GM21576 (cell line): ENCODE results near the gene CASP8.
"Not testable (repeated sequence)": the region's sequence is repeated elsewhere in the genome, so short reads cannot be mapped to it uniquely, and the experiment has no call there.

Experiments used
- ATAC-seq: cut with Tn5 transposase; IDR thresholded peaks from one replicate; pipeline ENCODE4 v1.9.1; 2021; ENCODE audit warnings: mild to moderate bottlenecking, moderate library complexity; ENCODE audit not compliant: unreplicated experiment

The CASP8 gene

DNA sequence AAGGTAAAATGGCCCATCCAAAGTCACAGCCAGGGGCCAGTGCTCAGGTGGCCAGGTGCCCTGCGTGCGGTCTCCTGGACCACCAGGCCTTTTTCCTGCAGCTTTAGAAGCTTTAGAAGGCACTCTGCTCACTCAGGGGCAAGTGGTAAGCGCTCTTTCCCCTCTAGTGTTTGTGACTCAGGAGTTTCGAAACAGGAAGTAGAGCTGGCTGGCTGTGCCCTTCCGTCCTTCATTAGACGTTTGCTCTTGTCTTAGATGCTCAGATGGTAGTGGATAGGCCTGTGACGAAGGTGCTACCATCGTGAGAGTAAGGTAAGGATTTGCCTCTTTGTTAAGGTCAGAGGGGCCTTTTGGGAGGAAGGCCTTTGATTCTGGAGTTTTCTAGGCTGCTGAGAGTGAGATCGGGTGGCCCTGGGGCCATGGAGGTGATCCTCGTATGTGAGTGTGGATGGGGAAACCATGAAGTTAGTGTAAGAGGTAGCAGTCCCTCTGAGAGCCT, at the start of gene CASP8:
Gene CASP8, plus strand, starts transcription at position 235 of the 499 bp plus-strand sequence. CDS start 5,951 bp downstream, outside the sequence.
- ATAC-seq, result no peak

DNA sequence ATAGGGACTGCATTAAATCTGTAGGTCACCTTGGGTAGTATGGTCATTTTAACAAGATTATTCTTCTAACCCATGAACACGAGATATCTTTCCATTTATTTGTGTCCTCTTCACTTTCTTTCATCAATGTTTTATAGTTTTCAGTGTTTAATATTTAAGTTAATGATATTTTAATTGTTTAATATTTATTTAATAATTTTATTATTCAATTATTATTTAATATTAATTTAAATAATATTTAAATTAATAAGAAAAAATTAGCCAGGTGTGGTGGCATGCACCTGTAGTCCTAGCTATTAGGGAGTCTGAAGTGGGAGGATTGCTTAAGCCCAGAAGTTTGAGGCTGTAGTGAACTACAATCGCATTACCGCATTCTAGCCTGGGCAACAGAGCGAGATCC, 44.4 kb upstream of the CASP8 start:
- ATAC-seq, result no peak

DNA sequence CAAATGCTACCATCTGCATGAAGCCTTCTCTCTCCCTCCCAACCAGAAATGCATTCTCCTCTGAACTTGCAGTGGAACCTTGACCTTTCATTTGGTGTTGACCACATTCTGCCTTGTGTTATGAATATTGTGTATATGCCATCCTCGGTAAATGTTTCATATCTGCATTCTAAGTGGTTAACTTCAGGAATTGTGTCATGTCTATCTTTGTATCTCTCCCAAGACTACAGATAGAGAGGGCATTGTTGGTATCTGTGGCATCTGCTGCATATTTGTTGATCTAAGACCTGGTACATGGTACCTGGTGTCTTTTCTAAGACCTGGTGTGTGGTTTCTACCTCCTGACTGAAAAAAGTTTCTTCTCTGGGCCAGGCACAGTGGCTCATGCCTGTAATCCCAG, 43.4 kb upstream of the CASP8 start:
- no peak for ATAC-seq

DNA sequence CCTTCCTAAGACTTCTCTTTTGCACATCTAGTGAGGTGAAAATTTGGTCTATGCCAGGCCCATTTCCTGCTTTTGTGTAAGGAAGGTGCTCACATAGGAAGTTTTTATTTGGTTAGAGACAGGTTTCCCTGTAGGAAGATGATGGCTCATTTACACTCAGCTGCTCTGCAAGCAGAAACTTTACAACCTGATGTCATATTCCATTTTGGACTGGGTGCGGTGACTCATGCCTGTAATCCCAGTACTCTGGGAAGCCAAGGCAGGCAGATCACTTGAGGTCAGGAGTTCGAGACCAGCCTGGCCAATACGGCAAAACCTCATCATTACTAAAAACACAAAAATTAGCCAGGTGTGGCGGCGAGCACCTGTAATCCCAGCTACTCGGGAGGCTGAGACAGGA, 41.6 kb upstream of the CASP8 start:
- no peak for ATAC-seq

DNA sequence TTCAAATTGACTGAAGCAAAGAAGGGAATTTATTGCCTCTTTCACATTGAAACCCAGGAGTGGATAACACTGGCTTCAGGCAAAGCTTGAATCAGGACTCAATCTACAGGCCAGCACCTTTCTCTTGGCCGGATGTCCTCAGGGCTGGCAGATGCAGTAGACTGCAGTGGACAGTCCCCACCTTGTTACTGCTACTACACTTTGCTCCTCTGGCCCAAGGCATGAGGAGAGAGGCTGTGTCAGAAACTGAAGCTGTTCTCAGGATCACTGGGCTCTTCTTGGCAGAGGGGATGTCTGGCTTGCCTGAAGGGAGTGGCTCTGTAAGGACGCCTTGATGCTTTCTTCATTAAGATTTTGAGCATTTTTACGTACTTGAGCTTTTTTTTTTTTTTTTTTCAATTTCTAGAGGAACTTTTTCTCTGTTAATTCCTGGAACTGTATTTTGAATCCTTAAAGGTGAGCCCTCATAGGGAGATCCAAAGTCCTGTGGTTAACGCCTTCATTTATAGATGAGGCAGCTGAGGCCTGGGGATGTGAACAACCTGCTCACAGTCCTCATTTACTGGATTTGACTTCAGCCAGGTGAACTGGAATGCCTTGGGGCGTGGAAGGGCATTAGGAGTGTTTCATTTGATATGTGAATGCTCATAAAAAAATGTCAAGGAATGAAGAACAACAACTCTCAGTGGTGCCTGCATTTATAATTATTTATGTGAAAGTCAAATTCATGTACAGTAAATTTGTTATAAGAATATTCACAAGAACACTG, 40.8 kb upstream of the CASP8 start:
- no peak for ATAC-seq

DNA sequence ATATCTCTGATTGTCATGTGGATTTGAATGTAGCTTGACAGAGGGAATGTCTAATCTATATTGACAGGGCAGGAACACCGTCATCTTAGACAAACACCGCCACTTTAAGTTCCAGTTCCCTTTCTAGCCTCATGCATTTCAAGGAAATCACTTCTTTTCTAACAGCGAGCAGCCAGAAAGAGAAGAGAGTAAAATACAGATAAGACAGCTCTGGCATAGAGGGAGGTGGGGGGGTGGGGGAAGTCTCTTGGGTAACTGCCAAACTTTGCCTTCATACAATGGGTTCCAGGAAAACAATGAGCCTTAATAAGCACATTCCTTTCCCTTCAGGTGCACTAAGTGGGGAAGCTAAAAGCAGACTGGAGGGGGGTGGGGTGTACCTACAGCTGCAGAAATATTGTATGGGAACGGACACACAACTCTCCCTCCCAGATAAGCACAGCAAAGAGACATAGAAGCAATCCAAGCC, 40.2 kb upstream of the CASP8 start:
- no peak for ATAC-seq

DNA sequence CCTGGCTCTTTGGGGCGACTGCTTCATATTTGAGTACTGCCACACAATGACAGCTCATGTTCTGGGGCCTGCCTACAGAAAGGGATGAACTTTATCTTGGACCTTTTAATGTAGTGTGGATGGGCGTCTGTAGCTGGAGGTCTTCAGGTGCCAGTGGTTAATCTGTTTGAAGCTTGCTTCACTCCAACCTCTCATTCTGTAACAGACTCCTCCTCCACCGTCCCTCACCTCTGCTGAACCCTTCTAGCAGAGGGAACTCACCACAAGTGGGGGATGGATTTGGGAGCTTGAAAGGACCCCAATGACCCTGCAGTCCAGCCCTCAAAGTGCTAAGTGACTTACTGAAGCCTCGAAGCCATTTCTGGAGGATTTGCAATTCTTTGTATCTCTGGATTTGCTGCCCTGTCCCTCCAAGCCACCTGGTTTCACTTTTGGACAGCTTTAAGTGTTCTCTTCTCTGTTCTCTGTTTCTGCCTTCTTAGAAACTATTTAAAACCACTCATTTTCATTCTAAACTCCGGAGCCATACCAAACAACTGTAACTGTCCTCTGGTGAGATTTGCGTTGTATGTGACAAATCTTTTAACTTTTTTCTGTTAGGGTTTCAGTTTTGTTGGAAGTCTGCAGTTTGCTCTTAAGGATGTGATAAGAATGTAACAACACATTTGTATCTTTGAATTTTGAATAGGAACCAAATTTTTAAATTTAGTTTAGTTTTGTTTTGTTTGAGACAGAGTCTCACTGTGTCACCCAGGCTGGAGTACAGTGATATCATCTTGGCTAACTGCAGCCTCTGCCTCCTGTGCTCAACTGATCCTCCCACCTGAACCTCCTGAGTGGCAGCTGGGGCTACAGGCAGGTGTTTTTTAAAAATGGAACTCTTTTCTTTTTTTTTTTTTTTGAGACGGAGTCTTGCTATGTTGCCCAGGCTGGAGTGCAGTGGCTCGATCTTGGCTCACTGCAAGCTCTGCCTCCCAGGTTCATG, 37.0 kb upstream of the CASP8 start:
- ATAC-seq, result peak; percentile 93

- no peak for ATAC-seq
Observed at GRCh38 chr2:201228271-201228911, 31.9 kb upstream of the CASP8 start.

GRCh38 chr2:201228912-201229290, 31.4 kb upstream of the CASP8 start:
- ATAC-seq, result no peak

DNA sequence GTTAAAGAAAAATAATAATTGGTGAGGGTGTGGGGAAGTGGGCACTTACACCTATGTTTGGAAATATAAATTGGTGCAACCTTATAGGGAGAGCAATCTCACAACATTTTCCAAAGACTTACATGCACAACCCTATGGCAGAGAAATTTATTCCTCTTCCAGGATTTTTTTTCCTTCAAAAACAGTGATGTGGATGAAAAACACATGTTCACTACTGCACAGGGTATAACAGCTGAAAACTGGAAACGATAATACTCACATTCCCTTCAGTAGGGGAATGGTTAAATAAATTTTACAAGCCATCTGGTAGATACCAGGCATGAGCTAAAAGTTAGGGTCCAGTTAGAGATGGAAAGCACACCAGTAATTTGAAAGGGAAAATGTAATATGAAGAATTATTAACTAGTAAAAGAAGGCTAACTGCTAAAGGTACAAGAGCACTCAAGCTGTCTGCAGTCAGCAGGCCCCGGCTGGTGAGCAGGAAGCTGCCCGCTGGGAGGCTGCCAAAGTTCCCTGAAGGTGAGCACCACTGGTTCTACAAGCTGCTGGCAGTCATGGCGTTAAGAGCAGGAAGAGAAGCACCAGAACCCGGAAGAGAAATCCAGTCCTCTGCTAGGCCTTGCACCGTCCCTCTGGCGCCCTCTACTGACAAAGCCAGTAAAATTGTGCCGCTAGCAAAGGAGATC, 28.4 kb upstream of the CASP8 start:
- peak; percentile 44 for ATAC-seq

DNA sequence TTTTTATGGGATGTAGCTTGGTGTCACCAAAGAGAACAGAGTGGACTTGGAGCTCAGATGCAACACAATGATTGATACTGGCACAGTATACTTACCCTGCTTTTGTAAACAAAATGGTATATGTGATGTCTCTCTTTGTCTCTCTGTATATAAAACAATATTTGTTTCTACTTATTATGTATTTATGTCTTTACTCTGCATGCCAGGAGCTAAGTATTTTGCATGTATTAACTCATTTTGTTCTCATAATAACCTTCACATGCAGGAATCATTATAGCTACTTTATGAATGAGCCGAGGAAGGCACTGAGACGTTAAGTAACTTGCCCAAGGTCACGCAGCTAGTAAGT, 27.9 kb upstream of the CASP8 start:
- no peak for ATAC-seq

DNA sequence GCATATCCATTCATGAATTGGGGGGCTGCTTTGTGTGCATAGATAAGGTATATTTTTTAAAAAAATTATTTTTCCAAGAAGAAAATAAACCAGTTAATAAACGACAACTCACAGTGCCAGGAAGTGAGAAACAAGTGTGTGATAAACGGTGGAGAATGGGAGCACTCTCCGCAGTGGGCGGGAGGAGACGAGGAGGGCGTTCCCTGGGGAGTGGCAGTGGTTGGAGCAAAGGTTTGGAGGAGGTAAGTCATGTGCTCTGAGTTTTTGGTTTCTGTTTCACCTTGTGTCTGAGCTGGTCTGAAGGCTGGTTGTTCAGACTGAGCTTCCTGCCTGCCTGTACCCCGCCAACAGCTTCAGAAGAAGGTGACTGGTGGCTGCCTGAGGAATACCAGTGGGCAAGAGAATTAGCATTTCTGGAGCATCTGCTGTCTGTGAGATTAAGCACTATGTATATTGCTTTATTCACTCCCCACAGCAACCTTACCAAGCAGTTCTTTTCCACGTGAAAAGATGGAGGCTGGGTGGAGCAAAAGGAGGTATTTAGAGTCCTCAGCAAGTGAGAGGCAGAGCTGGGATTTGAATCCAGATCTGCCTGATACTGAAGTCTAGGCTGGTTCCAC, 27.0 kb upstream of the CASP8 start:
- ATAC-seq, result peak; percentile 91

DNA sequence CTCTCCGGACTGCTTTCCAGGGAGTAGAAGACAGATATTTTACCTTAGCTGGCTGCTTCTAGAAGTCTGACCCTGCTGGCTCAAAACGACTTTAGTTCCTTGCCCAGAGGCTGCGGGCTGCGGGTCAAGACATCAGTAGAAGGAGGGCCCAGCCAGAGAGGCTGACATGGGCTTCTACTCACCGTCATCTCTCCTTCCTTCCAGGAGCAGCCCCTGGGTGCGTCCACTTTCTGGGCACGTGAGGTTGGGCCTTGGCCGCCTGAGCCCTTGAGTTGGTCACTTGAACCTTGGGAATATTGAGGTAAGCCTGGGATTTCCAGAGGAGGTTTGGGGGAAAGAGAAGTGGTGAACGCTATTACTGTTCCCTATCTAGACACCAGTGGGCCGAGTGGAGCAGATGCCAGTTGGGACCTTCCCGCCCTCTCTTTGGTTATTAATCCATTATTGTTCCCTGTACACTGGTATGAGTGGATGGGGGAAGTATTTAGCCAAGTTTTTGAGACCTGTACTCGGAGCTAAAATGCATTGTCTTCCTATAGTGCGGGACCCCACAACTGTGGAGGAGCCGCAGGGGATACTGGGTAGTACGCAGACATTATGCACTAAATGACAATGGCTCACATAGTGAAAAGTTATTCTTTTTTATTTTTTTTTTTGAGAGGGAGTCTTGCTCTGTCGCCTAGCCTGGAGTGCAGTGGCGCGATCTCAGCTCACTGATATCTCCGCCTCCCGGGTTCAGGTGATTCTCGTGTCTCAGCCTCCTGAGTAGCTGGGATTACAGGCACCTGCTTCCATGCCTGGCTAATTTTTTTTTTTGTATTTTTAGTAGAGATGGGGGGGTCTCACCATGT, 26.3 kb upstream of the CASP8 start:
- ATAC-seq, result peak; percentile 16

- no peak for ATAC-seq
Observed at GRCh38 chr2:201234663-201235135, 25.6 kb upstream of the CASP8 start.

- no peak for ATAC-seq
Observed at GRCh38 chr2:201235860-201236811, 24.2 kb upstream of the CASP8 start.

- no peak for ATAC-seq
Observed at GRCh38 chr2:201237486-201238123, 22.7 kb upstream of the CASP8 start.

- ATAC-seq, result not testable (repeated sequence)
Observed at GRCh38 chr2:201239167-201239935, 21.0 kb upstream of the CASP8 start.
